T-cell (primary cell): ENCODE measurements around the gene AGO3. TPM values are rescaled to one million over a fixed set of nuclear protein-coding genes. Genes with fewer than 3 reads are reported as not detected.

Experiments
- ATAC-seq, 4 experiments: fragments of 200-7000 bp in 3 of 4; fragments of 150-1000 bp in 1 of 4; cut with Tn5 transposase; replicated peaks in 1 of 4; 1 replicate in 3 of 4; 2 replicates in 1 of 4; pipeline ENCODE4 v1.10.0; 2021; ENCODE audit warnings: moderate library complexity in 3 of 4, mild to moderate bottlenecking in 2 of 4, moderate number of reproducible peaks in 1 of 4
- CTCF ChIA-PET, 2 donors: fragments of 300-600 bp; sonication (Branson Sonifier 250); formaldehyde crosslinking; loops; one replicate each; lab custom pipeline; 2022; ENCODE audit warnings: antibody characterized with exemption in 2 of 2; lab: Charles Lee
- POLR2A ChIA-PET, 2 donors: fragments of 300-600 bp; sonication (Branson Sonifier 250); formaldehyde crosslinking; loops; one replicate each; lab custom pipeline; 2022; ENCODE audit warnings: antibody characterized with exemption in 2 of 2; lab: Charles Lee
- DNase-seq, 35 experiments: peaks; one replicate each; pipeline versions ENCODE4 v3.0.0 to v3.0.0-alpha.2; 2013 to 2023
- H3K27ac ChIP-seq: one replicate; pipeline ENCODE4 v1.5.1; 2013; ENCODE audit warnings: low read length
- H3K27me3 ChIP-seq, 2 experiments: replicated peaks in 1 of 2; 1 replicate in 1 of 2; 2 replicates in 1 of 2; pipeline versions ENCODE4 v1.6.1 to v1.7.0; 2013; ENCODE audit warnings: low read length in 1 of 2, mixed read lengths in 1 of 2; ENCODE audit not compliant: control insufficient read depth in 2 of 2, insufficient read depth in 2 of 2; ENCODE audit errors: extremely low read depth in 1 of 2
- H3K36me3 ChIP-seq, 2 donors: 1 replicate in 1 of 2; 2 replicates in 1 of 2; pipeline versions ENCODE4 v1.6.1 to v1.7.0; 2013; ENCODE audit warnings: low read length in 1 of 2; ENCODE audit not compliant: control insufficient read depth in 2 of 2, insufficient read depth in 1 of 2; ENCODE audit errors: extremely low read depth in 1 of 2
- H3K4me1 ChIP-seq, 2 experiments: 1 replicate in 1 of 2; 2 replicates in 1 of 2; pipeline versions ENCODE4 v1.6.1 to v1.7.0; 2013; ENCODE audit warnings: low read length in 2 of 2, mixed read lengths in 1 of 2; ENCODE audit not compliant: insufficient read depth in 2 of 2, control insufficient read depth in 1 of 2; ENCODE audit errors: extremely low read depth in 1 of 2
- H3K4me3 ChIP-seq, 2 donors: 1 replicate in 1 of 2; 2 replicates in 1 of 2; pipeline versions ENCODE4 v1.5.1 to v1.7.0; 2013; ENCODE audit warnings: mild to moderate bottlenecking in 2 of 2, low read length in 1 of 2, moderate library complexity in 1 of 2; ENCODE audit not compliant: control insufficient read depth in 1 of 2; ENCODE audit errors: extremely low read depth in 1 of 2
- H3K9me3 ChIP-seq: 2 replicates; pipeline ENCODE4 v1.7.0; 2013
- H3K27ac Mint-ChIP-seq, 2 donors: one replicate each; pipeline ENCODE4 v1.8.0; 2020 to 2021; ENCODE audit warnings: mild to moderate bottlenecking in 2 of 2, mixed read lengths in 2 of 2
- H3K27me3 Mint-ChIP-seq, 2 donors: one replicate each; pipeline ENCODE4 v1.8.0; 2021 to 2022; ENCODE audit warnings: mixed read lengths in 2 of 2
- H3K36me3 Mint-ChIP-seq: one replicate; pipeline ENCODE4 v1.8.0; 2021; ENCODE audit warnings: mixed read lengths
- H3K4me1 Mint-ChIP-seq, 3 donors: one replicate each; pipeline ENCODE4 v1.8.0; 2020 to 2022; ENCODE audit warnings: mixed read lengths in 3 of 3, mild to moderate bottlenecking in 1 of 3
- H3K4me3 Mint-ChIP-seq, 3 donors: one replicate each; pipeline ENCODE4 v1.8.0; 2020 to 2022; ENCODE audit warnings: mild to moderate bottlenecking in 3 of 3, mixed read lengths in 3 of 3, moderate library complexity in 3 of 3
- H3K9me3 Mint-ChIP-seq, 3 donors: one replicate each; pipeline ENCODE4 v1.8.0; 2020 to 2022; ENCODE audit warnings: mixed read lengths in 3 of 3
- WGBS: methylation state at CpG from one replicate; pipeline ENCODE4 v1.1.5; 2013; ENCODE audit warnings: missing lambda C conversion rate; ENCODE audit not compliant: insufficient coverage; 5-methylcytosine and 5-hydroxymethylcytosine counted together
- total RNA-seq, 35 experiments: library from RNA in 6 of 35; stranded (reverse) in 6 of 35; fragments of 120-200 nt in 1 of 35; gene quantifications; one replicate each; pipeline versions ENCODE4 v1.2.1 to v1.2.4 and lab custom pipeline; 2013 to 2026

The AGO3 gene
- total RNA-seq, 5 donors from 2014 or later (not counting 1 experiment from before 2014, with no cell fraction given) = 33.4 to 44.0 (median 37.5) TPM

DNA sequence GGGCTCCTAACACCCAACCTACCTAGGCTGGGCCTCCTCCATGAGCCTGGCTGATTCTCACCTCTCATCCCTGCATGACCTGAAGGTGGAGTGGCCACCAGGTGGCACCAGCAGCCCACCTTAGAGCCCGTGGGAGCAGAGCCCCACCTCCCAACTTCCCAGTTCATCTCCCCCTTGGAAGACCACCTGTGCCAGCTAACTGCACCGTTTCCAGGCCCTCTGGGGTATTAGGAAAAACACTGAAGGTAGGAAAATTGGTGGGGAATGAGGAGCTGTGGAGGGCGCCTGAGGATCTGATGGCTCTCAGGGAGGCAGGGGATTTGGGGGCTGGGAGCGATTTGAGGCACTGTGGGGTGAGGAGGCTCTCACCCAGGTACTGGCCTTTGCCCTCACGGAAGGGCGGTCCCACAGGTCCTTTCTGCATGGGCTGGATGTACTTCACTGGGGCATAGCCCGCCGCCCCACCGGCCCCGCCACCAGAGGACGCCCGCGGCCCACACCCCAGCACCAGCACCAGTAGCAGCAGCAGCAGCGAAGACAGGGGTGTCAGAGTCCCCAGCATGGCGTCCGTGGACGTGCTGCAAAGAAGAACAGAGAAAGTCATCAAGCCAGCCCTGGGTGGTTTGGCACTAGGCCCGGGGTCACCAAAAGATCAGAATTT lies 168.9 kb downstream of the AGO3 start:
- H3K4me3 Mint-ChIP-seq = peak overlapping the region in 2 of 3 donors; percentile 6 to 25
- 38% methylated on average over 17 of the region's 18 CpGs for WGBS

DNA sequence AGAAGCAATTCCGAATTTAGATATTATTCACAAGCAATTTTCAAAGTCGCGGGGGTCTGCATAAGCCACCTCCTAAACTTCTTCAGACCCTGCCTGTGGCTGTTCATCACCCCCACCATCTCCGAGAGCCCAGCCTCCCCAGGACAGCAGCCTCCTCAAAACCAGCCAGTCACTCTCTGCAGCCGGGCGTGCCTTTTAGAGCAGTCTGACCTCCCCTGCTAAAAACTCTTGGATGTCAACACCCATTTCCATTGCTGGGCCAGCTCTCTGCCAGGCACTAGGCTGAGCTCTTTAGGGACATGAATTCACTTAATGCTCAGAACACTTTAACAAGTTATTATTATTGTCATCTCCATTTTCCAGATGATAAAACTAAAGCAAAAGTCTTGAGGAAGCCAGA lies 169.5 kb downstream of the AGO3 start:
- H3K9me3 ChIP-seq = no peaks in the 10 kb centered on the region
- Mint-ChIP-seq H3K4me3 (no peak overlapping the region), H3K36me3 (no peaks in the 10 kb centered on the region), H3K27ac (no peak overlapping the region), H3K27me3 (no peaks in the 10 kb centered on the region), H3K9me3 (no peaks in the 10 kb centered on the region), H3K4me1 (peaks cover 0 to 9% (median 2%) of the 10 kb centered on the region in 3 donors)
- ChIA-PET CTCF (interaction anchor here in 1 of 2 donors (0.6 to 1.8 kb wide), 5 partner anchors 9 to 185 kb away, joined by 3 to 8 read pairs (median 5); no protein-coding TSS in a partner anchor), POLR2A (interaction anchor here in 1 of 2 donors (0.7 kb wide), 1 partner anchor 49 kb away, joined by 9 read pairs; no protein-coding TSS in a partner anchor)
- ATAC-seq (no peak), DNase-seq (no peak)
- H3K4me3 ChIP-seq = no peak overlapping the region
- H3K27me3 ChIP-seq = no peaks in the 10 kb centered on the region
- H3K27ac ChIP-seq = no peak overlapping the region
- peaks cover 2 to 12% of the 10 kb centered on the region in 2 donors for H3K36me3 ChIP-seq
- peaks cover 0 to 8% of the 10 kb centered on the region in 2 experiments for H3K4me1 ChIP-seq
- WGBS = 94% methylated on average over 6 of the region's 6 CpGs

More for the DNA sequence above, 168.9 kb downstream of the AGO3 start:
- ATAC-seq = peak; percentile 81 to 90 (median 89)
- no peaks in the 10 kb centered on the region for H3K27me3 ChIP-seq
- DNase-seq = peak; percentile 30 to 84 (median 67)
- peaks cover 2 to 14% of the 10 kb centered on the region in 2 donors for H3K36me3 ChIP-seq
- Mint-ChIP-seq H3K4me1 (peaks cover 0 to 9% (median 2%) of the 10 kb centered on the region in 3 donors), H3K36me3 (no peaks in the 10 kb centered on the region), H3K27ac (no peak overlapping the region), H3K27me3 (no peaks in the 10 kb centered on the region), H3K9me3 (no peaks in the 10 kb centered on the region)
- peaks cover 0 to 8% of the 10 kb centered on the region in 2 experiments for H3K4me1 ChIP-seq
- H3K9me3 ChIP-seq = no peaks in the 10 kb centered on the region
- H3K4me3 ChIP-seq = no peak overlapping the region
- CTCF ChIA-PET = interaction anchor here in 1 of 2 donors (0.6 to 1.8 kb wide), 6 partner anchors 10 to 186 kb away, joined by 3 to 8 read pairs (median 4); no protein-coding TSS in a partner anchor
- POLR2A ChIA-PET = no interaction called here
- H3K27ac ChIP-seq = no peak overlapping the region

DNA sequence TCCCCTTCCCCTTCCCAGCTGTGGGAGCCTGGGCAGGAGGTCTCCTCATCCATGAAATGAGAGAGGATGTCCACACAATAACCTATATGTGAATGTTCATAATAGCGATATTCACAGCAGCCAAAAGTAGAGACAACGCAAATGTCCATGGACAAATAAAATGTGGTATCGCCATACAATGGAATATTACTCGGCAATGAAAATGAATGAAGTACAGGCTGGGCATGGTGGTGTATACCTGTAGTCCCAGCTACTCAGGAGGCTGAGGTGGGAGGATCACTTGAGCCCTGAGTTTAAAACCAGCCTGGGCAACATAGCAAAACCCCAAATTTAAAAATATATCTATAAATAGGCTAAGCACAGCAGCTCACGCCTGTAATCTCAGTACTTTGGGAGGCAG lies 170.6 kb downstream of the AGO3 start:
- H3K27ac ChIP-seq = no peak overlapping the region
- Mint-ChIP-seq H3K36me3 (no peaks in the 10 kb centered on the region), H3K27ac (no peak overlapping the region), H3K4me3 (no peak overlapping the region), H3K27me3 (no peaks in the 10 kb centered on the region), H3K4me1 (peaks cover 0 to 9% (median 2%) of the 10 kb centered on the region in 3 donors), H3K9me3 (no peaks in the 10 kb centered on the region)
- no peaks in the 10 kb centered on the region for H3K9me3 ChIP-seq
- 100% methylated on average over 1 of the region's 5 CpGs for WGBS
- peaks cover 0 to 8% of the 10 kb centered on the region in 2 experiments for H3K4me1 ChIP-seq
- CTCF ChIA-PET = interaction anchor here (0.9 to 1.7 kb wide), 3 partner anchors 86 to 184 kb away, joined by 3 to 5 read pairs (median 3); no protein-coding TSS in a partner anchor
- H3K27me3 ChIP-seq = no peaks in the 10 kb centered on the region
- DNase-seq = no peak
- no peak for ATAC-seq
- H3K4me3 ChIP-seq = no peak overlapping the region
- H3K36me3 ChIP-seq = peaks cover under 1 to 1% of the 10 kb centered on the region in 2 donors
- POLR2A ChIA-PET = no interaction called here

DNA sequence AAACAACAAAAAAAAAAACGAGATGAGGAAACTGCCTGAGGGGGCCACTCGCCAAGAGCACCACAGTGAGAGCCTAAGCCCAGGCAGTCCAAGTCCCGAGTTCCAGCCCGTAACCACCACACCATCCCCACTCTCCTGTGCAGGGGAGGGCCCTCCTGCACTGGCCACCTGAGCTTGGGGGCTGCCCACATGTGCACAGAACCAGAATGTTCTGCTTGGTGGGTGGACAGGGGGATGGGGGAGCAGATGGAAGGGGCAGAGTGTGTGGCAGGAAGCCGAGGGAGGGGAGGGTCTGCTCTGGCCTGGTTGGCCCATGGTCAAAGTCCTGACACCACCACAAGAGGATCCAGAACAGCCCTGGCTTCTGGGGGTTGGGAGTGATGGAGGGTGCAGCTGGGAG lies 175.4 kb downstream of the AGO3 start:
- Histone ChIP-seq H3K4me1 (peaks cover 8 to 28% of the 10 kb centered on the region in 2 experiments), H3K36me3 (no peaks in the 10 kb centered on the region), H3K9me3 (no peaks in the 10 kb centered on the region), H3K27ac (no peak overlapping the region), H3K27me3 (no peaks in the 10 kb centered on the region), H3K4me3 (no peak overlapping the region)
- CTCF ChIA-PET = no interaction called here
- Mint-ChIP-seq H3K27ac (no peak overlapping the region), H3K9me3 (no peaks in the 10 kb centered on the region), H3K4me1 (peaks cover 24 to 30% (median 24%) of the 10 kb centered on the region in 3 donors), H3K36me3 (no peaks in the 10 kb centered on the region), H3K4me3 (no peak overlapping the region), H3K27me3 (no peaks in the 10 kb centered on the region)
- no peak for DNase-seq
- POLR2A ChIA-PET = no interaction called here
- ATAC-seq = no peak
- WGBS = 75% methylated on average over 2 of the region's 5 CpGs

DNA sequence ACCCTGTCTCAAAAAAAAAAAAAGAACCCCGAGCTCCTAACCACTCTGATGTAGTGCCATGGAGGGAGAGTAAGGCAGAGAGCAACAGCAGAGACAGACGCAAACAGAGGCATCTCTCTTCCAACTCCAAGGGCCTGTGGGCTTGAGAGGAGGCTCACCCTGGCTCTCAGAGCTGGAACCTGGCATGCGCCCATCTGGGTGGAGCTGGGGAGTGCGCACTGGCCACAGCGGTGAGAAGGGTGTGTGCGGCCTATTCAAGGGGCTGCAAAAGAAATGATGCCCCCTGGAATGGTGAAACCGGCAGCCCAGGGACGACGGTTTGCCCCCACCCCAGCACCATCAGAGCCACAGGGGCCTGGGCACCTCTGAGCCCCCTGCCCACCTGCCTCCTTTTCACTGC lies 176.5 kb downstream of the AGO3 start:
- no peaks in the 10 kb centered on the region for H3K36me3 Mint-ChIP-seq
- Histone ChIP-seq H3K27ac (no peak overlapping the region), H3K36me3 (no peaks in the 10 kb centered on the region), H3K4me3 (no peak overlapping the region), H3K27me3 (no peaks in the 10 kb centered on the region), H3K4me1 (peaks cover 8 to 28% of the 10 kb centered on the region in 2 experiments), H3K9me3 (no peaks in the 10 kb centered on the region)
- no peak overlapping the region for H3K4me3 Mint-ChIP-seq
- H3K4me1 Mint-ChIP-seq = peaks cover 26 to 34% (median 27%) of the 10 kb centered on the region in 3 donors
- CTCF ChIA-PET = no interaction called here
- peak overlapping the region in 1 of 2 donors; percentile 28 for H3K27ac Mint-ChIP-seq
- DNase-seq (no peak), ATAC-seq (no peak)
- H3K9me3 Mint-ChIP-seq = no peaks in the 10 kb centered on the region
- H3K27me3 Mint-ChIP-seq = no peaks in the 10 kb centered on the region
- 100% methylated on average over 1 of the region's 9 CpGs for WGBS
- POLR2A ChIA-PET = interaction anchor here in 1 of 2 donors (0.6 kb wide), 1 partner anchor 30 kb away, joined by 4 read pairs; no protein-coding TSS in a partner anchor

DNA sequence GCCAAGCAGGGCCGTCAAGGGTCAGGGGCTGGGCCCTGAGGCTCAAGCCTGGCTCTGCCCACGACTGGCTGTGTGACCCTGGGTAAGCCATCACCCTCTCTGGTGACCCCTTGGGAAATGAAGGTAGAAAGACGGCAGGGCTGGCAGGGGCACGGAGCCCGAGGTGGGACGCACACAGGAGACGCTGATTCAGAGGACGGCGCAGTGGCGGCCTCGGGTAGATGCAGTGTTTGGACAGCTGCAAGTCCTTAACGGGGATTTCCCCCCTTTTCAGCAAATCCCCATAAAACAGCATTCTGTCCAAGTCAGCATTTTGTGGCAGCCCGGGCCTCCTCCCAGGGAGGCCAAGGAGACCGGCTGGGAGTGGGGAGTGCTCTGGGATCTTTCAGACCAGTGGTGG lies 177.4 kb downstream of the AGO3 start:
- Mint-ChIP-seq H3K4me1 (peaks cover 26 to 34% (median 27%) of the 10 kb centered on the region in 3 donors), H3K36me3 (no peaks in the 10 kb centered on the region), H3K9me3 (no peaks in the 10 kb centered on the region), H3K4me3 (peak overlapping the region in 1 of 3 donors; percentile 45), H3K27me3 (no peaks in the 10 kb centered on the region), H3K27ac (peak overlapping the region; percentile 33 to 81)
- Histone ChIP-seq H3K36me3 (no peaks in the 10 kb centered on the region), H3K27ac (no peak overlapping the region), H3K4me1 (peaks cover 8 to 28% of the 10 kb centered on the region in 2 experiments), H3K4me3 (no peak overlapping the region), H3K9me3 (no peaks in the 10 kb centered on the region), H3K27me3 (no peaks in the 10 kb centered on the region)
- ATAC-seq (no peak), DNase-seq (no peak)
- ChIA-PET CTCF (no interaction called here), POLR2A (no interaction called here)
- WGBS = 91% methylated on average over 8 of the region's 14 CpGs
